Eye (tissue), 1 donor: ENCODE data around the gene SMC1B.

Experiments
- DNase-seq: peaks from one replicate; pipeline ENCODE4 v3.0.0-alpha.2; 2015

SMC1B gene

GRCh38 chr22:45318558-45319323 is 94.7 kb downstream of the SMC1B start:
- DNase-seq: peak; percentile 62

- DNase-seq: peak; percentile 90
Observed at GRCh38 chr22:45318168-45318557, 95.2 kb downstream of the SMC1B start.

DNA sequence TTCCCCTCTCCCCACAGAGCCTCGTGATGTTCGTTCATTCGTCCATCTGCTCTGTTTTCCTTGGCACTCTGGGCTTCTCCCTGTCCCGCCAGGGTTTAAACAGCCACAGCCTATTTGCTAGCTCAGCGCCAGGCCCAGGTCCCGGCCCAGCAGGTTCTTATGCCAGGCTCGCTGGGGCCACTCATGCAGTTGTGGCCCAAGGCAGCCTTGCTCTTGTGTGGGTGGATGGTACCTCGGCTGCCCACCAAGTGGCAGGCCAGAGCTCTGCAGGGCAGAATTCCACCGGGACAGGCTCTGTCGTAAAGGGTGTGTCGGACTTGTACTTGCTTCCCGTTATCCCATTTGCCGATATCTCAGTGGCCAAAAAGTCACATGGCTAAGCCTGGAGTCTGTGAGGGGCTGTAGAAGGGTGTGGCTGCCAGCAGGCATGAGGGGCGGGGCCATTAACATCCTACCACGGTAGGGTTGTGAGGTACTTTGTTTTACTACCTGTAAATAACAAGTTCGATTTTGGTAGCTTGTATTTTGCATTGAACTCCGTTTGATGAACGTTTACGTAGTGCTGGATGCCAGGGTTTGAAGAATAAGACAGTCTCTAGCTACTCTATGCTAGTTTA is 95.7 kb downstream of the SMC1B start:
- DNase-seq: peak; percentile 50

DNA sequence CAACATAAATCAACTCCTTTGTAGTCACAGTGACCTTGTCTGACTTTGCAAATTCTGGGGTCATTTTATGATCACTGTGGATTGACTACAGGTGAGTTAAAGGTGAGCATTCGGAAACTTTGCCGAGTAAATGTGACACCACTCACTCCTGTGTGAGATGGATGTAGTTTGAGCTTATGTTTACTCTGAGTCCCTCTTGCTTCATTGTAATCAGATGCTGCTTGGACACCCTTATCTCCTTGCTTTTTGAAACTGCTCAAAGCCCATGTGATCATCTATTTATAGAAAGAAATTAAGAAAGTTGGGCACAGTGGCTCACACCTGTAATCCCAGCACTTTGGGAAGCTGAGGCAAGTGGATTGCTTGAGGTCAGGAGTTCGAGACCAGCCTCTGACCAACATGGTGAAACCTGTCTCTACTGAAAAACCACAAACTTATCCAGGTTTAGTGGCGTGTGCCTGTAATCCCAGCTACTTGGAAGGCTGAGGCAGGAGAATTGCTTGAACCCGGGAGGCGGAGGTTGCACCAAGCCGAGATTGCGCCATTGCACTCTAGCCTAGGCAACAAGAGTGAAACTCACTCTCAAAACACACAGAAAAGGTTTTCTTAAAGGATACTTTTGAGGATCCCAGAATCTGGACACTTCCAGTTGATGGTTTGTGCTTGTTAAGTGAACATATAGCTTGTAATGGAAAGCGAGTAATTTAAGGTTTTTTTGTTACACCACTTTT is 96.4 kb downstream of the SMC1B start:
- DNase-seq: no peak

DNA sequence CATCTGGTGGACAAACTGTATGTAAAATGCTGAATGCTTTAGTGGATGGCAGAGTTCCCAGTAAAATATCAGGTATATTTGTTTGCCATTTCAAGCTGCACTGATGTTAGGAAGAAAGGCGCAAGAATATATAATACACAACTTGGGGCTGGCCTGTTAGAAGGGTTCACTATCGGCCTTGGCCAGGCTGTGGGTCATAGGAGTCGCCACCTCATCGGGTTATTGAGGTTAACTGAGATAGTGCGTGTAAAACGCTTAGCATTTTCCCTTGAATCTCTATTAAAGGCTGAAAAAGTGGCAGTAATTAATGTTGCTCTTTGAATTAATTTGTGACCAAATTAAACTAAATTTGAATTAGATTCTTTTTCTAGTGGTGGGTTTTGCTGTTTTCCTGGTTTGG is 98.6 kb downstream of the SMC1B start:
- DNase-seq: no peak

DNA sequence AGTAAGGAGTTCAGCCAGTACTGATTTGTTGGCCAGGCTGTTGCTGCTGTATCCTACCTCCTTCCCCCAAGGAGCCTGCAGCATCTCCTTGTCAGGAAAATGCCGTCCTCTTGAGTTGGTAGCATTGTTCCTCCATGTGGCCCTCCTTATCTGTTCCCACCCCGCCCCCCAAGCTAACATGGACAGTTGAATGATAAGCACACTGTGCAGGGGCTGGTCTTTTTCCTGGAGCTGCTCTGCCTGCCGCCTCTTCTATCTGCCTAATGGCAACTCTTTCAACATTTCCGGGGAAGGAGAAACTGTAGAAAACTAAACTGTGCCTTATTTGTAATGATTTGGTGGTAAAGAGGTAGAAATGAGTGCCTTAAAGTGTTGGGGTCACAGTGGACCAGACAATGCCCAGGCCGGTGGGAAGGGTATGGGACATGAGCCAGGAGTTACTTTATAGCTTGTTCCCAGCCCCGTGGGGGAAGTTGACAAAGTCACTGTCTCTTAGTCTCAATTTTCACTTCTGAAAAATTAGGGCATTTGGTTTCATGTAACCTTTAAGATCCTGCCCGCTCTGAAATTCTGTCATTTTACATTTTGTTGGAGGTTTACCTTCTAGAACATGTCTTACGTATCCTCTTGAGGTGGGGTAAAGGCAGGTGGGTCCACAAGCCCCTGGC is 99.2 kb downstream of the SMC1B start:
- no peak for DNase-seq

DNA sequence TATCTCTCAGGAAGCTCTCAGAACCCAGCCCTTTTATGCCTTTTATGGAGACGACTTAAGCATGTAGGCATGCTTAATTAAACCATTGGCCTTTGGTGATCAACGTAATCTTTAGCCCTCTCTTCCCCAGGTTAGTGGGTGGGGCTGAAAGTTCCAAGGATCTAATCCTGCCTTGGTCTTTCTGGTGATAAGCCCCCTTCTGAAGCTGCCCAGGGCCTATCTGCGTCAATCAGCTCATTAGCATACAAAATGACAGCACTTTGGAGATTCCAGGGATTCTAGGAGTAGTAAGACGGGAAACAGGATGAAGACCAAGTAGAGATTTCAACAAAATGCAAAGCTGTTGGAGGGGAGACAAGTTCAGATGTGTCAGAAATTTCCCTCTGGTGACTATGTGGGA is 100.5 kb downstream of the SMC1B start:
- DNase-seq: no peak

GRCh38 chr22:45312415-45312814 is 101.0 kb downstream of the SMC1B start:
- DNase-seq: no peak

GRCh38 chr22:45310977-45311531 is 102.3 kb downstream of the SMC1B start:
- no peak for DNase-seq

DNA sequence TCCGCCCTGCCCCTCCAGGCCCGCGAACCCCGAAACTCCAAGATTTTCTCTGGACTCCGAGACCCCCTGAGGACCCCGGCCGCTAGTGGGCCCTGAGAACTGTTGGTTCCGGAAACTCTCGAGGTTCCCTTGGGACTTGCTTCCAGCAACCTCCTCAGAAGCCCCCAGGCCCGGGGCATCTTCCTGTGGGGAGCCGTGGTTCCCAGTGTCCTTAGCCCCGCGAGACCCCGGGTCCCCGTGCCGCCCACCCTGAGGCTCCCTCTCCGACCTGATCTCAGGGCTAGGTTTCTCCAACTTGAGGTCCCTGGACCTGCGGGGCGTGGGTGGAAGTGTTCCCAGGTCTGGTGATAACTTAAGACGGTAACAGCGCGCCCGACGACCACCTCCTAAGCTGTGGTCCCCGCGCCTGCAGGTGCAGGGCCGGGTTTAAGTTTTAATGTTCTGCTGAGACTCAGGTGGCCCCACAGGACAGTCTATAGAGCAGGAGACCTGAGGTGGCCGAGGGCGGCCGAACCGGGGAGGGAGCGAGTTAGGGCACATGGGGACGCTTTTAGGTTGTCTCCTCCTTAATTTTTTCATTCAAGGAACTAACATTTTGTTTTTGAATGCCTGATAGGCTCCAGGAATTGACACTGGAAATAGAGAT is 102.9 kb downstream of the SMC1B start:
- peak; percentile 61 for DNase-seq

- DNase-seq: peak; percentile 97
Observed at GRCh38 chr22:45309422-45310227, 103.8 kb downstream of the SMC1B start, which contains the start of gene FAM118A. FAM118A (plus strand) TSS chr22:45309934; CDS start chr22:45322380, 12,446 bp downstream.

DNA sequence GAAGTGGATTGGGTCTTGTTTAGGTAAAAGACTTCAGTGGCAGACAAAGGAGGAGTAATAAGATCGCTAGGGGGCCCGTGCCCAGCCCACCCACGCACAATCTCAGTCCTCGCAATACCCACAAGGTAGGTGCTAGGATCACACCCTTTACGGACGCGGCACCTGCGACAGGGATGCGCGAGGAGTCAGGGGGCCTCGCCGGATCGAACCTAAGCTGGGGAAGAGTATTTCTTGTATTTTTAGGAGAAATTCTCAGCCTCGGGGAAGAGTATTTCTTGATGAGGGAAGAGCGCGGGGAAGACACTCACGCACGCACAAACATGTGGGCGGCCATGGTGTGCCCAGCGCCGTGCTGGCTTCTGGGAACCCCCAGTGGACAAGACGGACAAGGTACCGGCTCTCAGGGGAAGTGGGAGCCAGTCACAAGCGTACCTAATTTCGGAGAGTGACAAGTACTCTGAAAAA is 104.4 kb downstream of the SMC1B start:
- DNase-seq: no peak

GRCh38 chr22:45308391-45308956 is 104.9 kb downstream of the SMC1B start:
- DNase-seq: no peak

DNA sequence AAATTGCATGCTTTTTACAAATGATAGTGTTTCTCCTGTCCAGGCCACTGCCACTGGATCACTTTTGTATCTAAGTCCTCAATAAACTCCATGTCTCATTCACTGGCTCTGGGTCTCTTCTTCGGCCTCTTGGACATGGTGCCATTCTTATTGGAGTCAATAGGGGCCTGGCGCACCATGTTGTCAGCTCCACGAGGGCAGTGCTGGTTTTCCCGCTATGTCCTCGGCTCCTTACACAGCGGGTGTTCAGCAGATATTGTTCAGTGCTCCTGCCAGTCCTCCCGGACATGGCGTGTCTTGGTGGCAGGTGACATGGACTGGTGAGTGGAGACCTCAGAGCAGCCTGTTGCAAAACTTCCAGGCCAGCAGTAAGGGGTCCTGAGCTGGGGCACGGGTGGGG is 107.3 kb downstream of the SMC1B start:
- no peak for DNase-seq

- no peak for DNase-seq
Observed at GRCh38 chr22:45305456-45306075, 107.8 kb downstream of the SMC1B start.

- no peak for DNase-seq
Observed at GRCh38 chr22:45304971-45305370, 108.4 kb downstream of the SMC1B start.

- no peak for DNase-seq
Observed at GRCh38 chr22:45303181-45303580, 110.2 kb downstream of the SMC1B start.

GRCh38 chr22:45302751-45303150 is 110.6 kb downstream of the SMC1B start:
- DNase-seq: no peak

DNA sequence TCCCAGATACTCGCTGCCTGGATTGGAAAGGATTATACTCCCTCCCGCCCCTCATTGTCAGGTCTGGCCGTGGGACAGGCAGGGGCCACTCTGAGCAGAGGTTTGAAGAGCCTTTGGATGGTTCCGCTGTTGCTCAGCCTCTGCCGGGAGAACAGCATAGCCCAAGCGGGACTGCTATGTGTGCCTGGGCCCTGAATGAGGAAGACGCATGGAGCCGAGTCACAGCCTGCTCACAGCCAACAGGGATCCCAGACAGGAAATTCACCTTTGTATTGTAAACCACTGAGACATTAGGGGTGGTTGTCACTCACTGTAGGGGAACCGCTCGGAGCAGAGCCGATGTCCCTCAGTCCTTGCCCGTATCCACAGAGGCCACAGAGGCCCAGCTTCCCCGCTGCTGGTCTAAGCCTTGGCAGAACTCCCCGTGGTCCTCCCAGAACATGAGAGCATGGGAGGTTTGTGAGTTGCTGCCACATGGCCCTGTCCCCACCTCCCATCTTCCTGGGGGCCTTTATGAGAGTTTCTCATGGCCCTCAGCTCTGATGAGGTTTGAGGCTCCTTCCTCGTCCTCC is 114.4 kb downstream of the SMC1B start:
- no peak for DNase-seq

DNA sequence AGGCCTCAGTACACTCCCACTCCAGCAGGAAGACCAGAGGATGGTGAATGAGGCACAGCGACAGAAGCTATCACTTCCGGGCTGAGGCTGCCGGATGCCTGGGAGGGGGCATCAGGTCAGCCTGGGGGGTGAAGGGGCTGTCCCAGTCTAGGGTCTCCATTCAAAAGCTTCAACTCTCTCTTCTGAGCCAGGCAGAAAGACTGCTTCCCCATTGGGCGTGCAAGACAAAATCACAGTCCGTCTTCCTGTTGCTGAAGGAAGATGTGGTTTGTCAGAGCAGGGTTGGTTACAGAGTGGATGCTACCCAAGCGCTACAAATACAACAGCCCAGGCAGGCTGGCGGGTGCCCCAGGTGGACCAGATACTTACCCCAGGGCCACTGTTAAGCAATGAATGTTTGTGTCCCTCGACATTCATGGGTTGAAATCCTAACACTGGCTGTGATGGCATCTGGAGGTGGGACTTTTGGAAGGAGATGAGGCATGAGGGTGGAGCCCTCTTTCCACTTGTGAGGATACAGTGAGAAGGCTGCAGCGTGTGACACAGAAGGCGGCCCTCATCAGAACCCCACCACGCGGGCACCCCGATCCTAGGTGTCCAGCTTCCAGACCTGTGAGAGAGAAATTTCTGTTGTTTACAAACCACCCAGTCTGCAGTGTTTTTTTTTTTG is 116.6 kb downstream of the SMC1B start:
- DNase-seq: no peak
